H9 (cell line): ENCODE data around the gene CKMT2. TPM values are rescaled to one million over a fixed set of nuclear protein-coding genes. Genes with fewer than 3 reads are reported as not detected.

Source experiments
- DNase-seq: peaks from one replicate; pipeline ENCODE4 v3.0.0-alpha.2; 2017
- H2AFZ ChIP-seq: one replicate; pipeline ENCODE4 v1.6.1; 2013; ENCODE audit warnings: mild to moderate bottlenecking, low read length, control low read depth, moderate library complexity
- H2AK5ac ChIP-seq: 2 replicates; pipeline ENCODE4 v1.6.1; 2013; ENCODE audit warnings: low read length, control low read depth, mixed read lengths; ENCODE audit not compliant: insufficient read length
- H2BK120ac ChIP-seq: one replicate; pipeline ENCODE4 v1.6.1; 2013; ENCODE audit warnings: low read depth, mild to moderate bottlenecking, low read length, control low read depth, inconsistent platforms; ENCODE audit not compliant: poor library complexity, severe bottlenecking
- H2BK12ac ChIP-seq: 2 replicates; pipeline ENCODE4 v1.6.1; 2013; ENCODE audit warnings: low read length, control low read depth, mixed read lengths, low read depth; ENCODE audit not compliant: insufficient read length
- H2BK15ac ChIP-seq: 2 replicates; pipeline ENCODE4 v1.6.1; 2013; ENCODE audit warnings: low read depth, low read length, control low read depth
- H2BK20ac ChIP-seq: one replicate; pipeline ENCODE4 v1.6.1; 2013; ENCODE audit warnings: low read depth, mild to moderate bottlenecking, low read length, control low read depth, inconsistent platforms; ENCODE audit not compliant: poor library complexity, severe bottlenecking
- H2BK5ac ChIP-seq: 2 replicates; pipeline ENCODE4 v1.6.1; 2013; ENCODE audit warnings: low read length, control low read depth, mixed read lengths; ENCODE audit not compliant: insufficient read length
- H3K14ac ChIP-seq: 2 replicates; pipeline ENCODE4 v1.6.1; 2013; ENCODE audit warnings: low read length, control low read depth; ENCODE audit not compliant: insufficient read depth
- H3K18ac ChIP-seq: 2 replicates; pipeline ENCODE4 v1.6.1; 2013; ENCODE audit warnings: low read depth, mild to moderate bottlenecking, mixed read lengths, low read length, control low read depth; ENCODE audit not compliant: insufficient read length
- H3K23ac ChIP-seq: 2 replicates; pipeline ENCODE4 v1.6.1; 2013; ENCODE audit warnings: low read length, control low read depth, mixed read lengths, low read depth; ENCODE audit not compliant: insufficient read length
- H3K23me2 ChIP-seq: 2 replicates; pipeline ENCODE4 v1.6.1; 2013; ENCODE audit warnings: low read depth, mild to moderate bottlenecking, mixed read lengths, low read length, control low read depth; ENCODE audit not compliant: insufficient read length, poor library complexity, severe bottlenecking
- H3K27ac ChIP-seq: 2 replicates; pipeline ENCODE4 v1.5.1; 2013; ENCODE audit warnings: low read length, control low read depth, mixed read lengths, low read depth; ENCODE audit not compliant: insufficient read length
- H3K27me3 ChIP-seq: 2 replicates; pipeline ENCODE4 v1.6.1; 2013; ENCODE audit warnings: low read length, control low read depth, inconsistent platforms; ENCODE audit not compliant: insufficient read depth
- H3K4ac ChIP-seq: 2 replicates; pipeline ENCODE4 v1.6.1; 2013; ENCODE audit warnings: low read depth, mild to moderate bottlenecking, control low read depth, inconsistent platforms, low read length, moderate library complexity
- H3K4me1 ChIP-seq: 2 replicates; pipeline ENCODE4 v1.6.1; 2013; ENCODE audit warnings: low read length, control low read depth, inconsistent platforms; ENCODE audit not compliant: insufficient read depth
- H3K4me2 ChIP-seq: 2 replicates; pipeline ENCODE4 v1.6.1; 2013; ENCODE audit warnings: low read length, control low read depth, mixed read lengths; ENCODE audit not compliant: insufficient read length, insufficient read depth
- H3K56ac ChIP-seq: 2 replicates; pipeline ENCODE4 v1.6.1; 2013; ENCODE audit warnings: low read depth, mild to moderate bottlenecking, mixed read lengths, low read length, control low read depth; ENCODE audit not compliant: insufficient read length
- H3K79me1 ChIP-seq: 2 replicates; pipeline ENCODE4 v1.6.1; 2013; ENCODE audit warnings: low read depth, mild to moderate bottlenecking, moderate library complexity, low read length, control low read depth, inconsistent platforms; ENCODE audit not compliant: insufficient read depth, poor library complexity, severe bottlenecking
- H3K79me2 ChIP-seq: 2 replicates; pipeline ENCODE4 v1.6.1; 2013; ENCODE audit warnings: low read length, control low read depth, inconsistent platforms; ENCODE audit not compliant: insufficient read depth
- H3K9ac ChIP-seq: 2 replicates; pipeline ENCODE4 v1.6.1; 2013; ENCODE audit warnings: low read length, control low read depth, mixed read lengths; ENCODE audit not compliant: insufficient read length; ENCODE audit errors: extremely low read depth
- H3K9me3 ChIP-seq: one replicate; pipeline ENCODE4 v1.6.1; 2013; ENCODE audit warnings: low read depth, low read length, inconsistent platforms; ENCODE audit not compliant: control insufficient read depth
- H3T11ph ChIP-seq: one replicate; pipeline ENCODE4 v1.6.1; 2013; ENCODE audit warnings: mild to moderate bottlenecking, low read length, control low read depth, inconsistent platforms
- H4K20me1 ChIP-seq: one replicate; pipeline ENCODE4 v1.6.1; 2013; ENCODE audit not compliant: control insufficient read depth, insufficient read length, insufficient read depth
- H4K5ac ChIP-seq: 2 replicates; pipeline ENCODE4 v1.6.1; 2013; ENCODE audit warnings: low read depth, mild to moderate bottlenecking, mixed read lengths, low read length, control low read depth; ENCODE audit not compliant: insufficient read length
- H4K8ac ChIP-seq: replicated peaks from 2 replicates; pipeline ENCODE4 v1.6.1; 2013; ENCODE audit warnings: low read length, control low read depth, mixed read lengths, low read depth; ENCODE audit not compliant: insufficient read length
- H4K91ac ChIP-seq: 2 replicates; pipeline ENCODE4 v1.6.1; 2013; ENCODE audit warnings: low read depth, mild to moderate bottlenecking, moderate library complexity, mixed read lengths, low read length, control low read depth; ENCODE audit not compliant: insufficient read length
- H3K27ac Mint-ChIP-seq, 3 experiments: 2 replicates in 2 of 3; 3 replicates in 1 of 3; pipeline ENCODE4 v1.8.0; 2020 to 2021; ENCODE audit warnings: mixed read lengths in 3 of 3, mild to moderate bottlenecking in 1 of 3, moderate library complexity in 1 of 3
- H3K27me3 Mint-ChIP-seq: 2 replicates; pipeline ENCODE4 v1.8.0; 2021; ENCODE audit warnings: low read depth, mild to moderate bottlenecking, moderate library complexity, mixed read lengths
- H3K36me3 Mint-ChIP-seq, 3 experiments: 2 replicates in 2 of 3; 3 replicates in 1 of 3; pipeline ENCODE4 v1.8.0; 2020 to 2021; ENCODE audit warnings: low read depth in 3 of 3, mixed read lengths in 3 of 3; ENCODE audit not compliant: insufficient read depth in 1 of 3
- H3K4me1 Mint-ChIP-seq, 2 experiments: 2 replicates each; pipeline ENCODE4 v1.8.0; 2020; ENCODE audit warnings: mixed read lengths in 2 of 2
- H3K4me3 Mint-ChIP-seq, 2 experiments: 2 replicates in 1 of 2; 3 replicates in 1 of 2; pipeline ENCODE4 v1.8.0; 2020 to 2021; ENCODE audit warnings: mild to moderate bottlenecking in 2 of 2, mixed read lengths in 2 of 2, moderate library complexity in 1 of 2
- H3K9me3 Mint-ChIP-seq, 2 experiments: 2 replicates in 1 of 2; 3 replicates in 1 of 2; pipeline ENCODE4 v1.8.0; 2020; ENCODE audit warnings: mild to moderate bottlenecking in 2 of 2, mixed read lengths in 2 of 2, moderate library complexity in 1 of 2
- WGBS: extraction: QIAGEN DNeasy Blood & Tissue Kit; methylation state at CpG from one replicate; pipeline ENCODE4 v1.1.7; 2013; ENCODE audit warnings: missing lambda C conversion rate, low lambda C conversion rate, mixed read lengths; ENCODE audit not compliant: insufficient read length; ENCODE audit errors: extremely low coverage; 5-methylcytosine and 5-hydroxymethylcytosine counted together
- total RNA-seq: library from RNA; stranded (reverse); gene quantifications from 2 replicates; pipeline ENCODE4 v1.2.1, GENCODE V29; 2021
- TF ChIP-seq, protein P1 (sequence below): fragments of 200-600 bp; sonication (generic); conservative IDR thresholded peaks from 3 replicates; pipeline ENCODE4 v1.8.0; 2021; ENCODE audit warnings: antibody characterized with exemption, mild to moderate bottlenecking

The CKMT2 gene
- total RNA-seq, 1 experiment from 2014 or later: 1.8 TPM

GRCh38 chr5:81238460-81238859, 5.3 kb downstream of the CKMT2 start:
- H3K9me3 Mint-ChIP-seq: no peaks in the 10 kb centered on the region; a peak in 1 of 5 replicates
- peaks cover 0 to 16% (median 9%) of the 10 kb centered on the region in 3 experiments; a peak in 6 of 7 replicates for H3K36me3 Mint-ChIP-seq
- Histone ChIP-seq H3K4me2 (no peak overlapping the region), H2BK5ac (no peak overlapping the region), H3K18ac (no peak overlapping the region), H2BK20ac (no peak overlapping the region), H3K27me3 (no peaks in the 10 kb centered on the region), H3K79me1 (no peaks in the 10 kb centered on the region), H3K9me3 (no peaks in the 10 kb centered on the region), H3K79me2 (no peaks in the 10 kb centered on the region), H3K9ac (no peak overlapping the region), H2AFZ (no peak overlapping the region), H3K14ac (no peak overlapping the region), H2BK12ac (no peak overlapping the region), H2AK5ac (no peak overlapping the region), H3K56ac (no peak overlapping the region), H4K20me1 (peaks cover 3% of the 10 kb centered on the region), H3K4me1 (peaks cover 5% of the 10 kb centered on the region; the same call in 1 of the 2 replicates), H3T11ph (no peak overlapping the region), H2BK15ac (no peak overlapping the region), H3K4ac (no peak overlapping the region), H3K23me2 (no peaks in the 10 kb centered on the region), H4K8ac (no peak overlapping the region), H2BK120ac (no peak overlapping the region), H4K91ac (no peak overlapping the region), H3K23ac (no peak overlapping the region), H4K5ac (no peak overlapping the region), H3K27ac (no peak overlapping the region)
- H3K27me3 Mint-ChIP-seq: no peaks in the 10 kb centered on the region
- WGBS: no CpG with 5 or more reads among the region's 4 CpGs
- peaks cover 13 to 20% of the 10 kb centered on the region in 2 experiments for H3K4me1 Mint-ChIP-seq
- TF ChIP-seq, protein P1, sequence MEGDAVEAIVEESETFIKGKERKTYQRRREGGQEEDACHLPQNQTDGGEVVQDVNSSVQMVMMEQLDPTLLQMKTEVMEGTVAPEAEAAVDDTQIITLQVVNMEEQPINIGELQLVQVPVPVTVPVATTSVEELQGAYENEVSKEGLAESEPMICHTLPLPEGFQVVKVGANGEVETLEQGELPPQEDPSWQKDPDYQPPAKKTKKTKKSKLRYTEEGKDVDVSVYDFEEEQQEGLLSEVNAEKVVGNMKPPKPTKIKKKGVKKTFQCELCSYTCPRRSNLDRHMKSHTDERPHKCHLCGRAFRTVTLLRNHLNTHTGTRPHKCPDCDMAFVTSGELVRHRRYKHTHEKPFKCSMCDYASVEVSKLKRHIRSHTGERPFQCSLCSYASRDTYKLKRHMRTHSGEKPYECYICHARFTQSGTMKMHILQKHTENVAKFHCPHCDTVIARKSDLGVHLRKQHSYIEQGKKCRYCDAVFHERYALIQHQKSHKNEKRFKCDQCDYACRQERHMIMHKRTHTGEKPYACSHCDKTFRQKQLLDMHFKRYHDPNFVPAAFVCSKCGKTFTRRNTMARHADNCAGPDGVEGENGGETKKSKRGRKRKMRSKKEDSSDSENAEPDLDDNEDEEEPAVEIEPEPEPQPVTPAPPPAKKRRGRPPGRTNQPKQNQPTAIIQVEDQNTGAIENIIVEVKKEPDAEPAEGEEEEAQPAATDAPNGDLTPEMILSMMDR: no peak
- H3K4me3 Mint-ChIP-seq: no peak overlapping the region
- peak overlapping the region in 2 of 3 experiments; percentile 11 to 40; a peak in 1 of 7 replicates for H3K27ac Mint-ChIP-seq
- no peak for DNase-seq
